Smooth muscle cell of the pulmonary artery (primary cell): Measurements from ENCODE around the gene RBMS3. TPM values are rescaled to one million over a fixed set of nuclear protein-coding genes. Genes with fewer than 3 reads are reported as not detected.

Experiments used
- total RNA-seq: library from RNA; depleted of rRNA; stranded (reverse); fragments of >200 nt; gene quantifications from 2 replicates; pipeline ENCODE4 v1.2.3, GENCODE V29; 2014

The RBMS3 gene
- total RNA-seq, result 59.6 and 68.2 TPM in 2 replicates

DNA sequence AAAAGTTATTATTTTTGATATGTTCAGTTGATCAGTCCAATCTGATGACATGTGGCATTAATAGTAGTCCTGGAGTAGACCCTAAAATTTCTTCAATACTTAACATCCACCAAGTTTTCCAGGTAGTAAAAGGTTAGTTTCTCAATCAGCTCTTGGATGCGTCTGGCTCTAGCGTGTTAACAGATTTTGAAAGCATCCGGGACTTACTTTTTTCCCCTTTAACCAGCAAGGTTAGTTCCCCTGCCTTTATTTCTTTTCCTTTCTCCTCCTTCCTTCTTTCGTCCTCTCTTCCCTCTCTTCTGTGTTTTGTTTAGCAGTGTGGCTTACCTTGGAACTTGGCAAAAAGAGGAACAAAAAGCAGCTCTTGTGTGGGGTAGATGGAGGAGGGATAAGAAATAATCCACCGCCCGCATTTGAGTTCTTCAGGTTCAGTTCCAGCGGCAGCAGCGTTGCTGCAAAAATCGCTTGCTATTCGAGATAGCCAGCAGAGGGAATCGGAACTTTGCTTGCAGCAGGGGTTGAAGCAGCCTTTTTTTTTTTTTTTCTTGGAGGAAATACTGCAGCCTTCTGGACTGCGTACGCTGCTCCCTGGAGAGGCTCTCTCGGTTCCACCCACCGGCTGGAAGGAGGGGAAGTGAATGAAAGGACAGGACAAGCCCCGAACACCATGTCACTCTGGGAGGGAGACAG is at the start of gene RBMS3:
Gene RBMS3 (plus strand): TSS at position 668 of the 690 bp plus-strand sequence.

